Endometrium (tissue), 2 donors: ENCODE results near the gene CAPN8.

Experiments used
- FAIRE-seq: peaks from 2 replicates; lab custom pipeline; 2012; peaks lifted over from hg19 to GRCh38; lab: Jason Lieb, UNC
- donor health status: control.
- donor health status: control.

The CAPN8 gene

DNA sequence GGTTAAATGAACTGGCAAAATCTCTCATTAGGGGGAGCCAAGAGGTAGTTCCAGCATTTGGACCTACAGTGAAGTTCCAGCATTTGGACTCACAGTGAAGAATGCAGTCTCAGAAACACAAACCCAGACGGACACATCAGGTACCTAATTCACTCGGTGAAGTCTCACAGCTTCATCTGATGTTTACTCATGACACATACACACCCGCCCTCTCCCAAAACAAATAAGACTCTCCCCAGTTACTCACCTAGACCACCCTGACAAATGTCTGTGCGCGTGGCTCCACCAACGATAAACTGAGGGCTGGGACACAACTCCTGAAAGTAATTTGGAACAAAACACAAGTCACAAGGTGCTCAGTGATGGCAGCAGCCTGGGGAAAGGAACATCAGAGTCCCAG lies 11.4 kb downstream of the CAPN8 start:
- FAIRE-seq, result no peak

DNA sequence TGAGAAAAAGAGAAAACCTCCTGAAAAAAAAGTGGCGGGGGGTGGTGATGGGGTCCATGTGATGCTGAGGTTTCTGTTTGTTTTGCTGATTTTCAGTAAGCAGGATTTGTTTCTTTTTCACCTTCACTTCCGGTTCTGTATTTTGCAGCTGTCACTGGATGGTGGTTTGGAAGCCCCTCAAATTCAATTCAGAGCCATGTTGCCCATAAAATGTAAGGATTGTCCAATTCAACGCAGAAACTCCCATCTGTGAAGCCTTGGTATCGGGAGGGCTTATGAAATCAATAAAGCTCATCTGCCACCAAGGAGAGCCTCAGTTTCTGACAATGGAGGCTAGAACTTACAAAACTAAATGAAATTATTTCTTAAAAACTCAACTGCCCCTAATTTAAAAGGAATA lies 12.1 kb downstream of the CAPN8 start:
- FAIRE-seq, result no peak

DNA sequence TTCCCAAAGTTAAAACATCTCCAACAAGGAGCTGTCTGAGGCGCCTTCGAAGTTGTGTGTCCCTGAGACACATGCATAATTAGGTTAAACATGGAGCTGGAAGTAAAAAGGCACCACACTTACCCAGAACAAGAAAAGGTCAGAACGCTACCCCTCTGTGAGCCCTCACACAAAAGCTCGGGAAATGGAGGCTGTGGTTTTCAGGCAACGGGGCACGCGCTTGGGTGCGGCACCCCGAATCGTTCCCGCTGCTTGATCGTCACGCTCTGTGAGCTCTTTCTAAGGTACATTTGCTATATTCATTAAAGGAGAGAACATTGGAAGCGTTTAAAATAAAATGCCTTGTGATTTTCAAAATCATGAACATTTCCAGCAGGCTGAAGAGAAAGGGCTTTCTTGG lies 12.5 kb downstream of the CAPN8 start:
- no peak for FAIRE-seq

DNA sequence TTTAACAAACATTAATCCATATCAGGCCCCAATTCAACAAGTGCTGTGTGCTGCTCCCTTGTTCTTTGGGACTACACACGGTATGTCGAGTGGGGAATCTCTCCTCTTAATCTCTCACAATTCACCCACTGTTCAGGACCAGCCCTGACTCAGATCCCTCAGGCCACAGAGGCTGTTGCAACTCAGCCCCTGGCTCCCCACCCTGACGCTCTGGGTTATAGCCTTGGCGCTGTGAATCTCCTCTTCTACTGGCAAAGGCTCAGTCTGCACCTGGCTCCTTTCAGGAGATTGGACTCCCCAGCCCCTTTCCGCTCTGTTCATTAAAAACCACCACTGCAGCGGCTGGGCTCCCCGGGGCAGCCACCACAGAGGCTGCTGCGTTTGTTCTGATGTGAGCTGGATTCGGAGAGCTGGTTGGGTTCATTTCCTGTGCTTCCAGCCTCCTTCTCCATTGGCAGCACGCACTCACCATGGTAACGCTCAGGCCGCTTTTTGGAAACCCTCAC lies 13.0 kb downstream of the CAPN8 start:
- no peak for FAIRE-seq

DNA sequence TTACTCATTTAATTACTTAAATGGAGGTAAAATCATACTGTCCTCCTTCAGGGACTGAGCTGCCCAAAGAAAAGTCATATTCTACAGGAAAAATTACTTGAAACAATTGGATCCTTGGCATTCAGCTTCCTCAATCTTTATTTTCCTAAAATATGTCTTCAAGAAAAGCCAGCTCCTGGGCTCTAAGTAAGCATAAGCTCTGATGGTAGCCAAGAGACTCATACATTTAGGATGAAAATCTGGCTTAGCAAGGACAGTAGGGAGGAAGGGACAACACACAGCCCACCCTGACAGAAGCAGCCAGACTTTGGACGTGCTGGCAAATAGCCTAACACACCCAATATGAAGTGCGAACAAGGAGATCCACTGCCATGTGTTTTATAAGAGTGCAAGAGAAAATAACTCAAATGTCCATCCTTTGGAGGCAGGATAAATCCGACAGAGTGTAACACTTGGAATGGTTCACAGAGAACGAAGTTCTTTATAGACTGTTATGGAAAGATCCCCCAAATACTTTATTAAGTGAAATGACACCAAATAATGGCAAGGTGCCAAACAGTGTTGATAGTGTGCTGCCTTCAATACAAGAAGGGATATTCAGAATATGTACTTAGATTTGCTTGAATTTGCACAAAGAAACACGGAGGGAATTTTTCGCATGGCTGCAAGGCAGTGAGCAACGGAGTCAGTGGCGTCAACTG lies 14.1 kb downstream of the CAPN8 start:
- no peak for FAIRE-seq

DNA sequence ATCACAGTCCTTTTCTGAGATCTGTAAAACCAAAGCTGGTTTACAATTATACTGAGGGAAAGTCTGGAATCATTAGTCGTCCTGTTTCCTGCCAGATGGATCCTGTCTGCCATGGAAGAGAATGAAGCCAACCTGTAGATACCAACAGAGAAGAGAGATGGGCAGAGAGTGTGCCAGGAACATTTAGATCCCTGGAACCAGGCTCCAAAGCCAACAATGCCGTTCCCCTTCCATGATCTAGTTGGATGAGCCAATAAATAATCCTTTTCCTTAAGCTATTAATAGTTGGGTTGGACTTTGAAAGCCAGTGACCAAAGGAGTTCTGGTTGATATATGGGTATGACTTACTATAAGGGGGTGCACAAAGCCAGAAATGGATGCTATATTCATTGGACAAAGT lies 15.0 kb downstream of the CAPN8 start:
- FAIRE-seq, result no peak

DNA sequence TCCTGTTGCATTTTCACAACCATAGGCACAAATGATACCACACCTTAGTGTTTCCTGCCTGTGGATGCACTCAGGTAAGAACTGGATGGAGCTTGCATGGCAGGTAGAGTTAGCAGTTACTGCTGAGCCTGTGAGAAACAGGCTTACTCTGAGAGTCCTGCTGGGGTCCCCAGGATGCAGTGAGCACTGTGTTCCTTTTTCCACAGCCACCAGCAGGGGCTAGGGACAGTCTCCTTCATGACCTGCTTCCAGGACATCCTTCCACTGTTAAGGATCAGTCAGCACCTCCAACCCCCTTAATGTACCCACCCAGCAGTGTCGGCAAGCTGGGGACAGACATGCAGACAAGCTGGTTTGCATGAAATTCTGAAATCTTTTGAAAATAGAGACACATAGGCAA lies 16.3 kb downstream of the CAPN8 start:
- FAIRE-seq, result no peak

DNA sequence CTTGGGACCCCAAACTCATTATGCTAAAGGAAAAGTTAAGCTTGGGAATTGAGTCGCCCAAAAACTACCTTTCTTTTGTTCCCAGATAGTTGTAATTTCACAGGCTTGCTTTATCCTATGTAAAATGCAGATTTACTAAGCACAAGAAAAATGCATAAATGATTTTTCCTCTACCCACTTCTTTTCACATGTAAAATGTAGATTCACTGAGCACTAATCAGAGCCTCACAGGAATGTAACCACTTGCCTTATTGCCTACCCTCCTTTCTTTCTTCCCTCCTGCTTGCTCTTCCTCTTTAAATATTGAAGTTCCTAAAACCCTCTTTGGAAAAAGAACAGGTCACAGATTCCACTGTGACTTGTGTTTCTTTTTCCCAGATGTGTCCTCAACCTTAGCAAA lies 18.3 kb downstream of the CAPN8 start:
- FAIRE-seq, result no peak

DNA sequence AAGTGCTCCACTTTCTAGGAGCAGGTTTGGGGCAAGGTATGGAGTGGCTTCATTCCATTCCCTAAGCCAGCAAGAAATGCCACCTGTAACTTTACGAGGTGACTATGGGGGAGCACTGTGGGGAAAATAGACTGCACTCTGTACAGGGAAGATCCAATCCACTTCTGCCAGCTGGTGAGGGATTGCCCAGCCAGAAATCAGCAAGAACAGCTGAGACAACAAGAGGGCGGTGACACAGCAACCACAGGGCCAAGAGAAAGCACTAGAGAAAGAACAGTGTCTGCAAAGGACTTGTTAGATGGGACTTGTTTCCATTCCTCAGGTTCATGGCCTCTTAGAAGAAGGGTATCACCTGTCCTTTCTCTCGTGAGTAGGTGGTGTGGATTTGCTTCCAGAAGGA lies 19.6 kb downstream of the CAPN8 start:
- no peak for FAIRE-seq

DNA sequence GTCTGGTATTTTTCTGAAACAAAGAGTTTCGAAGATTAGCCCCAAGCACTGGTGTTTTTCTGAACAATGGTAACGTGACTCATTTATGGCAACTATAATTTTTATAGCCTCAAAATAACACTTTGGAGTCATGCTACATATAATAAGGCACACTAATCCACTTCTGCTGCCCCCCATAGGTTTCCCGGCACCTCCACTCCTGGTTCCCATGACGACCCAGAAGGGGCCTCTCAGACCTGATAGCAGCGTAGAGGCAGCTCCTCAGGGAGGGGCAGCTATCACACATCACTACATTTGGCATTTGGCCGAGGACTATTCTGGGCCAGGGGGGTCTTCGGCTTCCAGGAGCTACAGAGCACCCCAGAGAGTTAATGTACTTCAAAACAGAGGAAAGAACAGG lies 23.3 kb downstream of the CAPN8 start:
- no peak for FAIRE-seq

DNA sequence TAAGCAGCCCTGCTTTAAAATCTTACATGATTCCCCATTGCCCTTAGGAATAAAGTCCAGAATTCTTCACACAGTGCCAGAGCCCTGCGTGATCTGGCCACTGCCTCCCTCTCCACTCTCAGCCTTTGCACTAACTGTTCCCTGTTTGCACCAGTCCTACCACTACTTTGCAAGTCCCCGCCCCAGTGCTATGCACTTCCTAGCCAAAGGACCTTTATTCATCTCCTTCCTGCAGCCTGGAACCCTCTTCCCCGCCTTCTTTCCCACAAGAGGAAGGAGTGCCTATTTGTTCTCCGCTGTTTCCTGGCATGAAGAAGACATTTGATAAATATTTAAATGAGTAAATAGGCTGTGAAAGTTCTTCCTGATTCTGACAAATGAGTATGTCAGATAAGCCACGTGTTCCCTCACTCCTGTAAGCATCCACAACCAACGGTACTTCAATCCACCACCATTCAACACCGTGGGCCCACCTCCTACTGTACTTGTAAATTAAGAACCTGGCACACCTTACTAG lies 23.9 kb downstream of the CAPN8 start:
- FAIRE-seq, result no peak

DNA sequence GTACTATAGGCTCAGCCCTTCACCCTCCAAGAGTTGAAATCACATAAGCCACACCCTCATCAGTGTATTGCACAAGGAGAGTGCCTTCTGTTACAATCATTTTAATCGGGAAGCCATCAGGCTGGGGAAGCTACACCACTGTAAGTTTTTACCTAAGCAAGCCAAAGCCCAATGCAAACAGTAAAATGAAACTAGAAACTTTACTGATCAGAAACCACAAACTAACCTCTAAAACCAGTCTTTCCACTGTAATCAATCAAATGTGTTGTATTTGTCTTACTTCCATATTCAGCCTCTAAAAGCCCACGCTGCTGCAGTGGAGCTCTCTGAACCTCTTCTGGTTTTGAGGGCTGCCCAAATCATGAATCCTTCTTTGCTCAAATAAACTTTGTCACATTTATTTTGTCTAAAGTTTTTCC lies 26.2 kb downstream of the CAPN8 start:
- FAIRE-seq, result no peak

DNA sequence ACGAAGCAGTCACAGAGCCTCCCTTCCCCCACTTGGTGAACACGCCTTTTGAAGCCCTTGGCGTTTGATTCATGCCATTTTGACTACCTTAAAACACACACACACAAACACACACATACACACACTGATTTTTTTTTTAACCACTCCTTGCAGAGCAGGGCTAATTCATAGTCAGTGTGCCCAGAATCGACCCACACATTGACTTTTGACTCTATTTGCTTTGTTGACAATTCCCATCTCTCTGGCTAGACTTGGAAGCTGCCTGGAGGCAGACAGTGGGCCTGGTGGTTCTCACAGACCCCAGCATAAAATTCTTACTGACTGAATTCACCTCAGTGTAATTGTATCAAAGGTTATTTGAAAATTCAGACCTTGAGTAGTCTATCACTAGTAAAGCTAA lies 30.3 kb downstream of the CAPN8 start:
- FAIRE-seq, result no peak

DNA sequence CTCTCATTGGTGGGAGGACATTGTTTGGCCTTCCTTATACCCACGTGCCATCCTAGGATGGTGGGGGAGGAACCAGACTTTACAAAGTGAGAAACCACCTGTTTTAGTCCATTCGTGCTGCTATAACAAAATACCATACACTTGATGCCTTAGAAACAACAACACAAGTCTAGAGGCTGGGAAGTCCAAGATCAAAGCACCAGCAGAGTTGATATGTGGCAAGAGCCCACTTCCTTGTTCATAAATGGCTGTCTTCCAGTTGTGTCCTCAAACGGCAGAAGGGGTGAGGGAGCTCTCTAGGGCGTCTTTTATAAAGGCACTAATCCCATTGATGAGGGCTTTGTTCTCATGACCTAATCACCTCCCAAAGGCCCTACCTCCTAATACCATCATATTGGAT lies 31.1 kb downstream of the CAPN8 start:
- no peak for FAIRE-seq

DNA sequence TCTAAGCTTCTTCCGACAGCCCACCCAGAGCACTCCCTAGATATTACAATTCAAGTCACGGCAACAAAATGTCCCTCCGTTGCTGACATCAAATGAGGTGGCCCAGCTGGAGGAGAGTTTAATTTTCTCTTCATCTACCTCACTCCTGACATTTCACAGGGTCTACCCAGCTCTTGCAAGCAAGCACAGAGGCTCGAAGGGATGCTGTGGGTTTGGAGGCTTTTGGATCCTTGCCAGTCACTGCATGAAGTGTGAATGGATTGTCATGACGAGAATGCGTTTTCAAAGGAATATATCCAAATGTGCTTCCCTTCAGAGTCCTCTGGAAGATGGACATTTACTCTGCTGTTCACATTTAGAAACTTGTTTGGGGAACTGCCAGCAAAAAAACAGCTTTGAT lies 33.5 kb downstream of the CAPN8 start:
- no peak for FAIRE-seq

DNA sequence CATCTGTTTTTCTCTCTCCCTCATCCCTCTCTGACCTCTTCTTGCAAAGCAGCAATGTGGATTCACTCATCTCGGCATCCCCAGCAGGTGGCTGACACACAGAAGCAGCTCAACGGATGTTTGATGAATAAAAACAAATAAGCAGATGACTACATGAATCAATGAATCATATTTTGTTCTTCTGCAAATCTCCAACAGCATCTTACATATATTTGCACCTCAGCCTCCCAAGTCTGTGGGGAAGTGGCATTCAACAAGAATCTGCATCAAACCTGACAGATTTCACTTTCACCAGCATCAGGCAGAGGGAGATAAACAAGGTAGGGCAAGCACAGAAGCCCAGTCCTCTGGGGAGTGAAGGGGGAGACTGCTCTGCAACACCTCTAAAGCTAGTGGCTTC lies 34.0 kb downstream of the CAPN8 start:
- no peak for FAIRE-seq

DNA sequence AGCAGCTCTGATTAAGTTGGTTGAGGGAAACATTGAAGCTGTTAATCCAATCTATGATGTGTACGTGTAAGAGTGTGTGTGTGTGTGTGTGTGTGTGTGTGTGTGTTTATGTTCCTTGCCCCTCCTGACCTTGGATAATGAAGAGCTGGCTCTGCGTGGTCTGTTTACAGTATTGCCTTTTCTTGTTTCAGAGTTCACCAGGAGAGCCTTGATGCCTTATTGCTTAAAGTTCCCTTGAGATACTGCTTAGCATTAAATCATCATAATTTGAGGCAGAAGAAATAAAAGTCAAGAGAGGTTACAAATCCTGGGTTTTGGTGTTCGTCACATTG lies 36.4 kb downstream of the CAPN8 start:
- no peak for FAIRE-seq

DNA sequence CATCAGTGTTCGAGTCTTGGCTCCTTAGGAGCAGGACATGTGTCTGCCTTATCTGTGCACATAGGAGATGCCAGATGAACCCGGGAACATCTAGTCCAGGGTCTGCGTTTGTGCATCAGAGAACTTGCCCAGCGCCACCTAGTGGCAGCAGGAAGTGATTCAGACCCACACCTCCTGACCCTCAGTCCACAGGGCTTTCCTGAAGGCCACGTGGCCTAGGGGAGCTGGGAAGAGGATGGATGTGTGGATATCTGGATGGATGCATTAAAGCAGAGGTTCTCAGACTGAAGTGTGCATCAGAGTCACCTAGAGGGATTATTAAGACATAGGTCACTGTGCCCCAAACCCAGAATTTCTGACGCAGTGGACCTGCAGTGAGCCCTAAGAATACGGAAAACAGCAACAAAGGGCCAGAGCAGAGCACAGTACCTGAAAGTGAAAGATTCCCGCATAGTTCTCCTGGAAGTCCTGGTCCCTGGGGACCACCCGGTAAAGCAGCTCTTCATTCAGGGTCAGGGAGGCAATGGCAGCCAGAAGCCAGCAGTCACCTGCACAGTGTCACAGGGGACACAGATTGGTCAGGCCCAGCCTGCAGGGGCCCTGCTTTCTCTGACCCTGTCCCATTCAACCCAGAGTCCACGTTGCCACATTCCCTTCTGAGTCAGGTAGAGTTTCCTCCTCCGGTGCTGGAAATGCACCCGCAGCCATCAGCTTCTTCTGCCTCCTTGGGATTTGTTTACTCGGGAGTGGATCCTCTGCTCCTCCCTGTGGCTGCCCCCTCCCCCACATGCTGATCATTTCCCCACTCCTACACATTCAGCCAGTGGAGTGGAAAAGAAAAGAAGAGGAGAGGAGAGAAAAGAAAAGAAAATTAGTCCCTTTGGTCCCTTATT lies 37.0 kb downstream of the CAPN8 start:
- no peak for FAIRE-seq

DNA sequence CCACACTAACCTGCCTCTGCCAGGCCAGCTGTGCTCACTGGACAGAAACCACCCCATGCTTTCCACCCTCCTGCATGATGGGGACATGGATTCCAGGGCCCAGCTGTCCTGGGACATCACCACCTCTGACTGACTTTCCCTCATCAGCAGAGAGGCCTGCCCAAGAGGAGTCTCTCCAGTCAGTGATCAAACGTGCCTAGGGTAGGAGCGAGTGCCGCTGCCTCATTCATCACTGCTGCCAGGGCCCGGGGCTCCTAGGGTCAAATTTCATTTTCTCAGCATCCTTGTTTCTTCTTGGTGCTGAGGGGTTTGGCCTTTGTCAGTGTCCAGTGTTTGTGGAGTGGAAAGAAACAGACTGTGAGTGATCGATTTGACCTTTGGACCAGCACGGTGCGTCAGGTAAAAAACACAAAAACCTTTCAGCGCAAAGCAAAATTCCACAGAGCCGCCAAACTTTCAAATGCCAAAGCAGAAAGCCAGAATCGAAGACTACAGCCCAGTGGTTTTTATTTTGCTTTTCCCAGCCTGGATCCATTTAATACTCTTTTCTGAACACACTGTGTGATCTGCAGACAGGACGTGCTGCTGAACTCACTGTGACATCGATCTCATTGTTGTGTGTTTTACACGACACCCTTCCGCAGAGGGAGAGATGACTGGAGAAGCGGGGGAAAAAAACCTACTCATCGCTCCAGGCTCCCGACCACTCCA lies 43.2 kb downstream of the CAPN8 start:
- no peak for FAIRE-seq

DNA sequence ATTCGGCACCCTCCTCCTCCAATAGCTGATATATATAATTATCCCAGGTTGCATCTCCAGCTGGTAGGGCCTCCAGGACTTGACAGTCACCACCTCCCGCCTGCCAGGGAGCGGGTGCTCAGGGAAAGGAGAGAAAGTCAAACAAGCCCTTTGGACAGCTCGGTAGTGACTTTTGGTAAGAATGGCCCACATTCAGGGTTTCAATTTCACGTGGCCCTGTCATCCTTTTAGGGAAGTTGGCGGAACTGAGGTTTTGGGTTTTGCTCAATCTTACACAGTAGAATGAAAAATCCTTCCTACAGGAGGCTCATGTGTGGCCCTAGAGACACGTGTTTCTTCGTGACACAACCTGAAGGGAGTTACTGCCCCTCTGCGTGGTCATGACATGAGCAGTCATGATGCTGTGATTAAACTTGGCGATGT lies 44.2 kb downstream of the CAPN8 start:
- no peak for FAIRE-seq

DNA sequence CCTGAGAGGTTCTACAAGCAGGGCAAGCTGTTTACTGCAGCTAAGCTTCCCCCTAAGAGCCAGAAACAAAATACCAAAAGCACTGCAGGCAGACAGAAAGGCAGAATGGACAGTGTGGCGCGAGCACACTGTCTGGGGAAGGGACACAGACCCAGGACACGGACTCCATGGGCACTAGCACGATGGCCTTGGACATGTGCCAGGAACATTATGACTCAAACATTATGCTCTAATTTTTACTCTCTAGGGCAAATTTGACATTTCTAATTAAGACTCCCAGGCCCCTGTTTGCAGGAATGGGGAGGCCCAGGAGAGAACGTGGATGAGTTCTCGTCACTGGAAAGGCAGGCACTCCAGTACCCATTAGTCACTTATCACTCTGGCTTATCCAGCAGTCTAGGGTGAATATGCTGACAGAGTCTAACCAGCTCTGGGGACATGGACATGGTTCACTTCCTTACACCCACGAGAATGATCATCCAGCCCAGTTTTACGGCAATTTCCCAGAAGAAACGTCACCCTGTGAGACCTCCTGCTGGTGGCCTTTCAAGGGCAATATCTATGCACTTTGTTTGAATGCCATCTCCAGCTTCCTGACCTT lies 45.1 kb downstream of the CAPN8 start:
- no peak for FAIRE-seq

DNA sequence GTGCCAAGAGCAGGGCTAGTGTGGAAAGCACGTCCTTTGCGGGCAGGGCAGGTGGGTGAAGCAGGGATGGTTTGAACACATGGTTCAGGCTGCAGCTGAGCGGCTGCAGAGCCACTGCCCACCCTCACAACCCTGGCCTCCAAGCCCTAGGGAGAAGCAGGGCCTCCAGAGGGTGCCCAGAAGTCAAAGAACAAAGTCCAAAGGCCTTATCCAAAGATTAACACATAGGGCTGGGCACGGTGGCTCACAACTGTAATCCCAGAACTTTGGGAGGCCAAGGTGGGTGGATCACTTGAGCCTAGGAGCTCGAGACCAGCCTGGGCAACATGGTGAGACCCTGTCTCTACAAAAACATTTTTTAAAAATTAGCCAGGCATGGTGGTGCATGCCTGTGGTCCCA lies 46.8 kb downstream of the CAPN8 start:
- no peak for FAIRE-seq
